B cell (primary cell): ENCODE data around the gene KLHL34. TPM values are rescaled to one million over a fixed set of nuclear protein-coding genes. Genes with fewer than 3 reads are reported as not detected.

ENCODE experiments used
- ATAC-seq: fragments of 200-7000 bp; cut with Tn5 transposase; one replicate; pipeline ENCODE4 v1.10.0; 2021; ENCODE audit warnings: low read depth, mild to moderate bottlenecking, moderate number of reproducible peaks, moderate library complexity
- CTCF ChIA-PET: fragments of 350-600 bp; sonication (Branson Sonifier 250); formaldehyde crosslinking; loops from one replicate; lab custom pipeline; 2021; ENCODE audit warnings: antibody characterized with exemption, inconsistent platforms; lab: Charles Lee
- POLR2A ChIA-PET: fragments of 350-600 bp; sonication (Branson Sonifier 250); formaldehyde crosslinking; loops from one replicate; lab custom pipeline; 2021; ENCODE audit warnings: antibody characterized with exemption; lab: Charles Lee
- DNase-seq: peaks from one replicate; pipeline ENCODE4 v3.0.0; 2013
- H2AFZ ChIP-seq: 2 replicates; pipeline ENCODE4 v1.6.1; 2012; ENCODE audit warnings: mild to moderate bottlenecking, low read depth, low read length; ENCODE audit not compliant: insufficient read depth, poor library complexity, severe bottlenecking
- H3K27ac ChIP-seq, 2 donors: 1 replicate in 1 of 2; 2 replicates in 1 of 2; pipeline ENCODE4 v1.5.1; 2012 to 2013; ENCODE audit warnings: low read length in 2 of 2, mild to moderate bottlenecking in 2 of 2, moderate library complexity in 1 of 2
- H3K27me3 ChIP-seq, 4 experiments: fragments of 200-600 bp in 1 of 4; sonication (generic) in 1 of 4; replicated peaks in 1 of 4; 1 replicate in 2 of 4; 2 replicates in 2 of 4; pipeline versions ENCODE4 v1.6.1 to v1.7.0; 2013 to 2016; ENCODE audit warnings: low read length in 3 of 4, mild to moderate bottlenecking in 2 of 4, mixed read lengths in 1 of 4, moderate library complexity in 1 of 4; ENCODE audit not compliant: insufficient read depth in 4 of 4, control insufficient read depth in 3 of 4; ENCODE audit errors: control extremely low read depth in 1 of 4
- H3K36me3 ChIP-seq, 2 experiments: replicated peaks in 1 of 2; 1 replicate in 1 of 2; 2 replicates in 1 of 2; pipeline versions ENCODE4 v1.6.1 to v1.7.1; 2013; ENCODE audit warnings: low read length in 1 of 2; ENCODE audit not compliant: insufficient read depth in 2 of 2, control insufficient read depth in 1 of 2; ENCODE audit errors: control extremely low read depth in 1 of 2, extremely low read depth in 1 of 2
- H3K4me1 ChIP-seq, 2 donors: fragments of 200-600 bp in 1 of 2; sonication (generic) in 1 of 2; 1 replicate in 1 of 2; 2 replicates in 1 of 2; pipeline versions ENCODE4 v1.5.1 to v1.6.1; 2013 to 2017; ENCODE audit warnings: low read length in 2 of 2; ENCODE audit not compliant: control insufficient read depth in 2 of 2, insufficient read depth in 2 of 2
- H3K4me2 ChIP-seq: replicated peaks from 2 replicates; pipeline ENCODE3; 2012; ENCODE audit warnings: mild to moderate bottlenecking, low read depth, low read length; ENCODE audit not compliant: poor library complexity, severe bottlenecking
- H3K4me3 ChIP-seq, 5 experiments: fragments of 200-600 bp in 1 of 5; sonication (generic) in 1 of 5; 1 replicate in 3 of 5; 2 replicates in 2 of 5; pipeline versions ENCODE4 v1.5.1 to v1.7.0; 2011 to 2016; ENCODE audit warnings: low read length in 4 of 5, mild to moderate bottlenecking in 4 of 5, low read depth in 2 of 5, control low read depth in 1 of 5, moderate library complexity in 1 of 5; ENCODE audit not compliant: insufficient read depth in 1 of 5; ENCODE audit errors: control extremely low read depth in 1 of 5, extremely low read depth in 1 of 5
- H3K79me2 ChIP-seq: fragments of 200-600 bp; sonication (generic); one replicate; pipeline ENCODE4 v1.6.0; 2016; ENCODE audit warnings: low read length; ENCODE audit not compliant: control insufficient read depth, insufficient read depth
- H3K9ac ChIP-seq: fragments of 200-600 bp; sonication (generic); 2 replicates; pipeline ENCODE4 v1.6.1; 2017; ENCODE audit warnings: mild to moderate bottlenecking, low read length, moderate library complexity
- H3K9me3 ChIP-seq, 3 donors: one replicate each; pipeline versions ENCODE4 v1.6.1 to v1.7.1; 2013; ENCODE audit warnings: low read length in 2 of 3; ENCODE audit not compliant: control insufficient read depth in 2 of 3, insufficient read depth in 1 of 3; ENCODE audit errors: control extremely low read depth in 1 of 3
- H4K20me1 ChIP-seq: 2 replicates; pipeline ENCODE4 v1.6.0; 2012; ENCODE audit warnings: mild to moderate bottlenecking, low read length; ENCODE audit not compliant: insufficient read depth, control insufficient read depth, poor library complexity, severe bottlenecking
- H3K27ac Mint-ChIP-seq: one replicate; pipeline ENCODE4 v1.8.0; 2021; ENCODE audit warnings: mixed read lengths
- H3K27me3 Mint-ChIP-seq: one replicate; pipeline ENCODE4 v1.8.0; 2021; ENCODE audit warnings: mixed read lengths
- H3K4me1 Mint-ChIP-seq: one replicate; pipeline ENCODE4 v1.8.0; 2021; ENCODE audit warnings: mixed read lengths
- H3K4me3 Mint-ChIP-seq: one replicate; pipeline ENCODE4 v1.8.0; 2021; ENCODE audit warnings: mixed read lengths
- H3K9me3 Mint-ChIP-seq: one replicate; pipeline ENCODE4 v1.8.0; 2022; ENCODE audit warnings: mixed read lengths; ENCODE audit not compliant: insufficient read depth
- EZH2 ChIP-seq: IDR thresholded peaks from 2 replicates; pipeline ENCODE4 v1.6.1; 2012; ENCODE audit warnings: borderline replicate concordance, low read depth, mild to moderate bottlenecking, moderate library complexity, low read length; ENCODE audit not compliant: insufficient read depth, poor library complexity, severe bottlenecking
- WGBS: methylation state at CpG from one replicate; pipeline ENCODE4 v1.1.5; 2013; ENCODE audit warnings: missing lambda C conversion rate; ENCODE audit not compliant: insufficient coverage; 5-methylcytosine and 5-hydroxymethylcytosine counted together
- intact Hi-C: fragments of 100-400 bp; cut with micrococcal nuclease; formaldehyde crosslinking; loops from one replicate; pipeline ENCODE4 v1.10.0; 2022
- polyA plus RNA-seq: library from polyadenylated mRNA; depleted of rRNA; stranded (reverse); fragments of >200 nt; gene quantifications from 2 replicates; pipeline ENCODE4 v1.2.3, GENCODE V29; 2012
- total RNA-seq, 2 donors: library from RNA; stranded (reverse); fragments of 120-200 nt in 1 of 2; gene quantifications; 1 replicate in 1 of 2; 2 replicates in 1 of 2; pipeline versions ENCODE4 v1.2.3 to v1.2.4, GENCODE V29; 2013 to 2022
- TF ChIP-seq, protein P1 (sequence below): fragments of 200-600 bp; IDR thresholded peaks from one replicate; pipeline ENCODE4 v1.8.0; 2022; ENCODE audit warnings: antibody characterized with exemption, mild to moderate bottlenecking

Gene KLHL34
- total and polyA plus RNA-seq, 2 donors (not counting 1 experiment from before 2014, with no cell fraction given) = 0.59 TPM; not detected in 1

DNA sequence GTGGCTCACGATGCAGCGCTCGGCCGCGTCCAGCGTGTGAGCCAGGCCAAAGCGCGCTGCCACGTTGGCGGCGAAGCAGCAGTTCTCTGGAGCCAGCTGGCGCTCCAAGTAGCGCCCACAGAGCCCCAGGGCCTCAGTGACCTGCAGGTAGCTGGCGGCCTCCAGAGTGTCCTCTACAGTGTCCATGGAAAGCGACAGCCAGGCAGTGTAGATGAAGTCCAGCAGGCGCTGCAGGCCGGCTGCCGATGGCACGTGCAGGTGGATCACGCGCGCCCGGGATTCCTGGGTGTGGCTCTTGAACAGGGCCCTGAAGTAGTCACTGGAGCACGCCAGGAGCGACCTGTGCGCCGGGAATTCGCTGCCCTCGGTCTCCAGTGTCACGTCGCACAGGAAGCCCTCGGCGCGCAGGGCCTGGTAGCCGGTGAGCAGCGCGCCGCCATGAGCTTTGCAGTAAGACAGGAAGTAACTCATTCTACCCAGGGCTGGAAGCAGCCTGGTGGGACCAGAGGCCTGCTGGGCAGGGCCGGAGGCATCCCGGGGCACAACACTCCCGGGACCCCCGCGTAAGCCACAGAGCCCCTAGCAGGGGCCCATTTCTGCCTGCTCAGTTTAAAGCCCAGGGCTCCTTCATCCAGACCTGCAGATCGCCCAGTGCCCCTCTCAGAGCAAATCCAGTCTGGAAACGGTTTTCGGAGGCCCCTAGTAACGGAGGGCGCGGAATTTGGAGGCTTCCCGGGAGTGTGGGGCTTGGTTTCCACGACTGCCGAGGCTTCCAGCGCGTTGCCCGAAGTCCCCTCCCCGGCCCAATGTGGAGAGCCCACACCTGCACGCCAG is 595 bp downstream of the KLHL34 start:
- Mint-ChIP-seq H3K4me3 (peak overlapping the region; percentile 79), H3K9me3 (no peaks in the 10 kb centered on the region), H3K27ac (peak overlapping the region; percentile 67), H3K27me3 (peaks cover 12% of the 10 kb centered on the region), H3K4me1 (peaks cover 16% of the 10 kb centered on the region)
- peaks cover 0 to 16% of the 10 kb centered on the region in 2 donors for H3K4me1 ChIP-seq
- H3K4me2 ChIP-seq = peak overlapping the region; percentile 65
- ChIA-PET CTCF (no interaction called here), POLR2A (no interaction called here)
- TF ChIP-seq, protein P1, sequence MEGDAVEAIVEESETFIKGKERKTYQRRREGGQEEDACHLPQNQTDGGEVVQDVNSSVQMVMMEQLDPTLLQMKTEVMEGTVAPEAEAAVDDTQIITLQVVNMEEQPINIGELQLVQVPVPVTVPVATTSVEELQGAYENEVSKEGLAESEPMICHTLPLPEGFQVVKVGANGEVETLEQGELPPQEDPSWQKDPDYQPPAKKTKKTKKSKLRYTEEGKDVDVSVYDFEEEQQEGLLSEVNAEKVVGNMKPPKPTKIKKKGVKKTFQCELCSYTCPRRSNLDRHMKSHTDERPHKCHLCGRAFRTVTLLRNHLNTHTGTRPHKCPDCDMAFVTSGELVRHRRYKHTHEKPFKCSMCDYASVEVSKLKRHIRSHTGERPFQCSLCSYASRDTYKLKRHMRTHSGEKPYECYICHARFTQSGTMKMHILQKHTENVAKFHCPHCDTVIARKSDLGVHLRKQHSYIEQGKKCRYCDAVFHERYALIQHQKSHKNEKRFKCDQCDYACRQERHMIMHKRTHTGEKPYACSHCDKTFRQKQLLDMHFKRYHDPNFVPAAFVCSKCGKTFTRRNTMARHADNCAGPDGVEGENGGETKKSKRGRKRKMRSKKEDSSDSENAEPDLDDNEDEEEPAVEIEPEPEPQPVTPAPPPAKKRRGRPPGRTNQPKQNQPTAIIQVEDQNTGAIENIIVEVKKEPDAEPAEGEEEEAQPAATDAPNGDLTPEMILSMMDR = no peak
- TF ChIP-seq EZH2 = no peak
- peak overlapping the region; percentile 56 for H2AFZ ChIP-seq
- no peaks in the 10 kb centered on the region for H3K36me3 ChIP-seq
- H3K27me3 ChIP-seq = peaks cover 0 to 20% (median under 1%) of the 10 kb centered on the region in 4 experiments
- DNase-seq (peak; percentile 23), ATAC-seq (no peak)
- no peaks in the 10 kb centered on the region for H3K79me2 ChIP-seq
- no peak overlapping the region for H3K27ac ChIP-seq
- no peaks in the 10 kb centered on the region for H4K20me1 ChIP-seq
- peak overlapping the region in 4 of 5 experiments; percentile 13 to 45 (median 35) for H3K4me3 ChIP-seq
- H3K9ac ChIP-seq = peak overlapping the region; percentile 51
- intact Hi-C loops = no loop called here
- 42% methylated on average over 50 of the region's 57 CpGs for WGBS
- H3K9me3 ChIP-seq = peaks cover 0 to 24% (median 0%) of the 10 kb centered on the region in 3 donors
